ENCODE data around the gene MBTD1.
"Not testable (repeated sequence)": the region's sequence is repeated elsewhere in the genome, so short reads cannot be mapped to it uniquely, and the experiment has no call there.

MBTD1 gene

GRCh38 chr17:51231999-51232398, 27.9 kb downstream of the MBTD1 start:
- Histone ChIP-seq H3K9ac (ENCODE audit: insufficient read length, low read depth) (no peak overlapping the region), H3K4me1 (ENCODE audit: insufficient read depth, insufficient read length) (no peaks in the 10 kb centered on the region), H3K9me3 (ENCODE audit: insufficient read depth, low read length) (no peaks in the 10 kb centered on the region), H3K4me3 (ENCODE audit: insufficient read length, low read depth) (no peak overlapping the region), H3K27me3 (ENCODE audit: insufficient read depth, insufficient read length) (no peaks in the 10 kb centered on the region), H3K36me3 (ENCODE audit: insufficient read depth, insufficient read length, low read length) (peaks cover 6% of the 10 kb centered on the region)
- TF ChIP-seq YY1 (IDR thresholded peaks at IDR 0.05; ENCODE audit: insufficient read depth, insufficient read length) (no peak), ZNF274 (IDR thresholded peaks at IDR 0.05; ENCODE audit: low read depth, low read length) (no peak), SUZ12 (IDR thresholded peaks at IDR 0.05; ENCODE audit: extremely low read depth, insufficient read depth, insufficient read length) (no peak)
- DNase-seq (ENCODE audit: low read depth, low spot score) = no peak

- H3K36me3 ChIP-seq (ENCODE audit: insufficient read depth, insufficient read length, low read length) = peaks cover 6% of the 10 kb centered on the region
- H3K27me3 ChIP-seq (ENCODE audit: insufficient read depth, insufficient read length) = no peaks in the 10 kb centered on the region
- no peak for DNase-seq (ENCODE audit: low read depth, low spot score)
- H3K4me1 ChIP-seq (ENCODE audit: insufficient read depth, insufficient read length) = no peaks in the 10 kb centered on the region
- TF ChIP-seq ZNF274 (IDR thresholded peaks at IDR 0.05; ENCODE audit: low read depth, low read length) (no peak), YY1 (IDR thresholded peaks at IDR 0.05; ENCODE audit: insufficient read depth, insufficient read length) (no peak), SUZ12 (IDR thresholded peaks at IDR 0.05; ENCODE audit: extremely low read depth, insufficient read depth, insufficient read length) (no peak)
- no peaks in the 10 kb centered on the region for H3K9me3 ChIP-seq (ENCODE audit: insufficient read depth, low read length)
- no peak overlapping the region for H3K9ac ChIP-seq (ENCODE audit: insufficient read length, low read depth)
- H3K4me3 ChIP-seq (ENCODE audit: insufficient read length, low read depth) = no peak overlapping the region
Measured at GRCh38 chr17:51230306-51230705, 29.5 kb downstream of the MBTD1 start.

GRCh38 chr17:51229889-51230288, 30.0 kb downstream of the MBTD1 start:
- TF ChIP-seq ZNF274 (IDR thresholded peaks at IDR 0.05; ENCODE audit: low read depth, low read length) (no peak), SUZ12 (IDR thresholded peaks at IDR 0.05; ENCODE audit: extremely low read depth, insufficient read depth, insufficient read length) (no peak), YY1 (IDR thresholded peaks at IDR 0.05; ENCODE audit: insufficient read depth, insufficient read length) (no peak)
- Histone ChIP-seq H3K9me3 (ENCODE audit: insufficient read depth, low read length) (no peaks in the 10 kb centered on the region), H3K4me1 (ENCODE audit: insufficient read depth, insufficient read length) (no peaks in the 10 kb centered on the region), H3K27me3 (ENCODE audit: insufficient read depth, insufficient read length) (no peaks in the 10 kb centered on the region), H3K36me3 (ENCODE audit: insufficient read depth, insufficient read length, low read length) (peaks cover 8% of the 10 kb centered on the region), H3K9ac (ENCODE audit: insufficient read length, low read depth) (no peak overlapping the region), H3K4me3 (ENCODE audit: insufficient read length, low read depth) (no peak overlapping the region)
- no peak for DNase-seq (ENCODE audit: low read depth, low spot score)

GRCh38 chr17:51228161-51228560, 31.7 kb downstream of the MBTD1 start:
- Histone ChIP-seq H3K9me3 (ENCODE audit: insufficient read depth, low read length) (no peaks in the 10 kb centered on the region), H3K4me1 (ENCODE audit: insufficient read depth, insufficient read length) (no peaks in the 10 kb centered on the region), H3K9ac (ENCODE audit: insufficient read length, low read depth) (no peak overlapping the region), H3K36me3 (ENCODE audit: insufficient read depth, insufficient read length, low read length) (peaks cover 25% of the 10 kb centered on the region), H3K27me3 (ENCODE audit: insufficient read depth, insufficient read length) (no peaks in the 10 kb centered on the region), H3K4me3 (ENCODE audit: insufficient read length, low read depth) (no peak overlapping the region)
- no peak for DNase-seq (ENCODE audit: low read depth, low spot score)
- no peak for TF ChIP-seq ZNF274 (IDR thresholded peaks at IDR 0.05; ENCODE audit: low read depth, low read length)
- no peak for TF ChIP-seq SUZ12 (IDR thresholded peaks at IDR 0.05; ENCODE audit: extremely low read depth, insufficient read depth, insufficient read length)
- no peak for TF ChIP-seq YY1 (IDR thresholded peaks at IDR 0.05; ENCODE audit: insufficient read depth, insufficient read length)

- H3K27me3 ChIP-seq (ENCODE audit: insufficient read depth, insufficient read length); H3K9me3 ChIP-seq (ENCODE audit: insufficient read depth, low read length); H3K9ac ChIP-seq (ENCODE audit: insufficient read length, low read depth); DNase-seq (ENCODE audit: low read depth, low spot score); H3K4me3 ChIP-seq (ENCODE audit: insufficient read length, low read depth); H3K4me1 ChIP-seq (ENCODE audit: insufficient read depth, insufficient read length): not testable (repeated sequence)
- H3K36me3 ChIP-seq (ENCODE audit: insufficient read depth, insufficient read length, low read length) = peaks cover 31% of the 10 kb centered on the region
Measured at GRCh38 chr17:51225523-51225922, 34.3 kb downstream of the MBTD1 start.

- H3K9ac ChIP-seq (ENCODE audit: insufficient read length, low read depth) = no peak overlapping the region
- no peaks in the 10 kb centered on the region for H3K27me3 ChIP-seq (ENCODE audit: insufficient read depth, insufficient read length)
- H3K4me3 ChIP-seq (ENCODE audit: insufficient read length, low read depth) = no peak overlapping the region
- no peaks in the 10 kb centered on the region for H3K9me3 ChIP-seq (ENCODE audit: insufficient read depth, low read length)
- H3K36me3 ChIP-seq (ENCODE audit: insufficient read depth, insufficient read length, low read length) = peaks cover 40% of the 10 kb centered on the region
- TF ChIP-seq SUZ12 (IDR thresholded peaks at IDR 0.05; ENCODE audit: extremely low read depth, insufficient read depth, insufficient read length) (no peak), YY1 (IDR thresholded peaks at IDR 0.05; ENCODE audit: insufficient read depth, insufficient read length) (no peak), ZNF274 (IDR thresholded peaks at IDR 0.05; ENCODE audit: low read depth, low read length) (no peak)
- no peaks in the 10 kb centered on the region for H3K4me1 ChIP-seq (ENCODE audit: insufficient read depth, insufficient read length)
- no peak for DNase-seq (ENCODE audit: low read depth, low spot score)
Measured at GRCh38 chr17:51224402-51225262, 35.2 kb downstream of the MBTD1 start.

- DNase-seq (ENCODE audit: low read depth, low spot score) = no peak
- TF ChIP-seq SUZ12 (IDR thresholded peaks at IDR 0.05; ENCODE audit: extremely low read depth, insufficient read depth, insufficient read length) (no peak), ZNF274 (IDR thresholded peaks at IDR 0.05; ENCODE audit: low read depth, low read length) (no peak), YY1 (IDR thresholded peaks at IDR 0.05; ENCODE audit: insufficient read depth, insufficient read length) (no peak)
- peaks cover 58% of the 10 kb centered on the region for H3K36me3 ChIP-seq (ENCODE audit: insufficient read depth, insufficient read length, low read length)
- H3K9ac ChIP-seq (ENCODE audit: insufficient read length, low read depth) = no peak overlapping the region
- no peaks in the 10 kb centered on the region for H3K4me1 ChIP-seq (ENCODE audit: insufficient read depth, insufficient read length)
- H3K27me3 ChIP-seq (ENCODE audit: insufficient read depth, insufficient read length) = no peaks in the 10 kb centered on the region
- no peak overlapping the region for H3K4me3 ChIP-seq (ENCODE audit: insufficient read length, low read depth)
- no peaks in the 10 kb centered on the region for H3K9me3 ChIP-seq (ENCODE audit: insufficient read depth, low read length)
Measured at GRCh38 chr17:51221322-51221721, 38.5 kb downstream of the MBTD1 start.

Measured in NT2/D1 (cell line).